ENCODE measurements around the gene BTBD16.

DNA sequence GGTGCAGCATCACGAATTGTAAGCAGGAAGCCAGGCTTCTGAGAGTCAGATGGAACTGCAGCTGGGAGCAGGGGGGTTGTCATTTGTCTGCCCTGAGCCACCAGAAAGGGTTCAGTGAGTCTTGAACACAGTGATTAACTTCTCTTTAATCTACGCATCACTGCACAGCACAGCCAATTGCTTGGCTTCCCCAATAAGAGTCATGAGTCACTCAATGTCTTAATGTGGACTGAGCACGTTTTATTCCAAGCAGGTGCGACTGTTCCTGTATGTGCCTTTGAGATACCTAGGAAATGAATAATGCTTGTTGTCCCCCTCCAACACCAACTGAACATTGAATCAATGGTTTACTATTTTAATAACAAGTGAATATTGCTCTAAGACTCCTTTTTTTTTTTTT, 77.4 kb downstream of the BTBD16 start:
- TF ChIP-seq, protein P1, sequence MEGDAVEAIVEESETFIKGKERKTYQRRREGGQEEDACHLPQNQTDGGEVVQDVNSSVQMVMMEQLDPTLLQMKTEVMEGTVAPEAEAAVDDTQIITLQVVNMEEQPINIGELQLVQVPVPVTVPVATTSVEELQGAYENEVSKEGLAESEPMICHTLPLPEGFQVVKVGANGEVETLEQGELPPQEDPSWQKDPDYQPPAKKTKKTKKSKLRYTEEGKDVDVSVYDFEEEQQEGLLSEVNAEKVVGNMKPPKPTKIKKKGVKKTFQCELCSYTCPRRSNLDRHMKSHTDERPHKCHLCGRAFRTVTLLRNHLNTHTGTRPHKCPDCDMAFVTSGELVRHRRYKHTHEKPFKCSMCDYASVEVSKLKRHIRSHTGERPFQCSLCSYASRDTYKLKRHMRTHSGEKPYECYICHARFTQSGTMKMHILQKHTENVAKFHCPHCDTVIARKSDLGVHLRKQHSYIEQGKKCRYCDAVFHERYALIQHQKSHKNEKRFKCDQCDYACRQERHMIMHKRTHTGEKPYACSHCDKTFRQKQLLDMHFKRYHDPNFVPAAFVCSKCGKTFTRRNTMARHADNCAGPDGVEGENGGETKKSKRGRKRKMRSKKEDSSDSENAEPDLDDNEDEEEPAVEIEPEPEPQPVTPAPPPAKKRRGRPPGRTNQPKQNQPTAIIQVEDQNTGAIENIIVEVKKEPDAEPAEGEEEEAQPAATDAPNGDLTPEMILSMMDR (IDR thresholded peaks at IDR 0.05), result no peak
- no peak for TF ChIP-seq POLR2A (IDR thresholded peaks at IDR 0.05)
